Uterus (tissue), 2 donors: ENCODE measurements around the gene TRABD2B.

Experiments
- CTCF ChIP-seq, 4 experiments: fragments of 200-600 bp in 2 of 4; fragments of 450-650 bp in 2 of 4; sonication (generic) in 2 of 4; IDR thresholded peaks; one replicate each; pipeline ENCODE4 v1.5.1; 2016 to 2019; ENCODE audit warnings: antibody characterized with exemption in 4 of 4, mild to moderate bottlenecking in 2 of 4, moderate library complexity in 1 of 4
- POLR2A ChIP-seq, 2 donors: fragments of 450-650 bp; IDR thresholded peaks; one replicate each; pipeline ENCODE4 v1.6.1; 2016; ENCODE audit warnings: antibody characterized with exemption in 2 of 2, mild to moderate bottlenecking in 1 of 2, moderate library complexity in 1 of 2

GRCh38 chr1:47759251-47759935 lies 237.8 kb downstream of the TRABD2B start:
- TF ChIP-seq CTCF (IDR thresholded peaks at IDR 0.05) (no peak), POLR2A (IDR thresholded peaks at IDR 0.05) (no peak)
